ENCODE results near the gene ELOVL4. TPM values are rescaled to one million over a fixed set of nuclear protein-coding genes. Genes with fewer than 3 reads are reported as not detected.
A peak's percentile ranks its signal among the peaks of the same experiment; 100 is the strongest.

The ELOVL4 gene
- total RNA-seq, 1 donor from 2014 or later, result 0.35 TPM

DNA sequence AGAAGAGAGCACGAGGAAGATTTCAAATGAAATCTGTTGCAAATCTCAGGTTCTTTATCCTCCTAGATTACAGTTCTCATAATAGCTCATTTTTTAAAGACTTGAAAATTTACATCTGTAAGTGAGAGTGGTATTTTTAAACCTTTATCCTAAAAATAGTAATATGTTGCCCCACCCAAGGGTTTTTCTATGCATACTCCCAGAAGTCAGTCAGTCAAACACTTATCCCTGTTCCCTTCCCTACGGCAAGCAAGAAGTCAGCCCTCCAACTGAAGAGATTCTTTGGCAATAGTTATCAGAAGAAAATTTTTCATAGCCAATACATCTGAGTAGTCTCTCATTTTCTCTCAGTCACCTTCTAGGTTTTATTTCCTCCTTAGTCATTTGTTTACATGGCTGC, 24.1 kb downstream of the ELOVL4 start:
- DNase-seq (ENCODE audit: low spot score), result no peak
- intact Hi-C loops (cut with DNase I), result no loop called here

DNA sequence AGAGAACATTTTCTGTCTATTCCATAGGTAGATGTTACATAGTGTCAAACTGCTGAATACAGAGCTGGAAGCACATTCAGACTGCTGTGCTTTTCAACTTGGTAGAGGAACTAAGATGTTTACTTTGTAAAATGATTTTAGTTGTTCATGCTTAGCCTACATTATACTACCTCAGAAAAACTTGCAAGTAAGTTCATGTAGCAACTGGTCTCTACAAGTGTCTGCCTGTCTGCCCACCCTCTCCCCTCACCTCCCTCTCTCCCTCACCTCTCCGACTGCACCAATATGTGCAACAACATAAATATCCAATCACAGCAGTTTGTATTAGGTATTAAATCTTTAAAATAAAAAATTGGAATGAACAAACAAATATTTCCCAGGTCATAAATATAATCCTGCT, 25.3 kb downstream of the ELOVL4 start:
- intact Hi-C loops (cut with DNase I), result no loop called here
- DNase-seq (ENCODE audit: low spot score), result no peak

DNA sequence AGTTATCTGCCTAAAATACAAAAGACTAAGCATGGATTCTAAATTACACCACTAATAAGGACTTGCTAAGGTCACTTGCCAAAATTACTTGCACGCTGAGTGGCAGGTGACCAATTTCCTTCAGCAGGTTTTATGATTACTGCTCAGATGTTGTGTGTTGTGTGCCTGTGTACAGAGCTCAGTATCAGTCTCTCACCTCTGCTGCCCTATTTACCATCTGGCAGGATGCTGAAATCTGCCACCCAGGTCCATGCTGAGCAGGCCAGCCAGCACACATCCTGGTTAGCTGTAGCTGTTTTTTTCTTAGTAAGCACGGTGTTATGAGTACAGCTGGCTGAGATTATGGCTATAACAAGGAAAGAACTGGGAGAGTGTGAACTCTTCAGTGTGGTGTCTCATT, 34.0 kb downstream of the ELOVL4 start:
- intact Hi-C loops (cut with DNase I), result no loop called here
- no peak for DNase-seq (ENCODE audit: low spot score)

DNA sequence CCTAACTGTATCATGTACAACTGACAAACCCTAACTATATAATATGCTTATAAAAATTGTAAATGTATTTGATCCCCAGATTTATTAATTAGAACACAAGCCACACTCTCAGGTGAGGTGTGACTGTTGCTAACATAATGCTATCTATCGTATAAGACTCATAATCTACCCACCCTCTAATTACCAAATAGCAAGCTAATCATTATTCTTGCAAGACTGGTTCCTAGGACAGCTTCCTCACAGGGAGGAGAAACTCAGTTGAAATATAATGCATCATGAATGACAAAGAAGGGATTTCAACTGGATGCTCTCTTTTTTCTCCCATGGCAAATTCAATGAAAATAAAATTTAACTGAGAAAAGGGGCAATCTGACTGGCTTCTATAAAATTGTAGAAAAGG, 35.4 kb downstream of the ELOVL4 start:
- intact Hi-C loops (cut with DNase I), result no loop called here

DNA sequence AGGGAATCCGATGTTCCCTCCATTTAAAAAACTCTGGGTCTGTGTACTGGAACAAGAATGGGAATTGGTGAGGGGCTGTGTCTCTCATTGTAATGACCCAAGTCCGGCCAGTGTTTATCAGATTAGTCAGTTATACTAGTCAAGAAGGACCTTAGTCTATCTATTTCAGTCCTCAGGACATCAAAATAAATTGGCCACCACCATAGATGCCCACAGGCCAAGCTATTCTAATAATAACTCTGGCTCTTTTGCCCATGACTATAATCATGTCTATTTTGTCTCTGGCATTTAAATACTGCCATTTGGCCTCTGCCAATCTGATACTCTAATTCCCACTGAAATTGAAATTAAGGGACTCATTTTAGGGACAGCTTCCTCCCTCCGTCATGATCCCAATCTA, 37.8 kb downstream of the ELOVL4 start:
- intact Hi-C loops (cut with DNase I), result no loop called here
- no peak for DNase-seq (ENCODE audit: low spot score)

More for the DNA sequence above, 35.4 kb downstream of the ELOVL4 start:
- DNase-seq (ENCODE audit: low spot score), result no peak

DNA sequence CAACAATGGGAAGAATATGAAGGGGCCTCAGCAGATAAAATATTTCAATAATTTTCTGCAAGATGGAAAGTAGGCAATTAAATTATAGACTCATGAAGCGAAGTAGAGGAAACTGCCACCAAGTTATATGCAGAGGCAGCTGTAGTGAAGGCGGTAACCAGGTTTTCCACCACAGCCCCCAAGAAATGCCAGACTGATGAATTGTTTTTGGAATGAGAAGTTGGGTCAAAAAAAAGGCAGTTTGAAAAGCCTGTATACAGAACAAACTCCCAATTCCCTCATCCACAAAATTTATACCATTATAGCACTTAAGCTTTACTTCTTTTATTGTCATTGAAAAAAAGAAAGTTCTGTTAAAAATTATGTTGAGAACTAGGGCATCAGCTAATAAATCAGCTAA, 45.3 kb downstream of the ELOVL4 start:
- intact Hi-C loops (cut with DNase I), result no loop called here
- DNase-seq (ENCODE audit: low spot score), result no peak

DNA sequence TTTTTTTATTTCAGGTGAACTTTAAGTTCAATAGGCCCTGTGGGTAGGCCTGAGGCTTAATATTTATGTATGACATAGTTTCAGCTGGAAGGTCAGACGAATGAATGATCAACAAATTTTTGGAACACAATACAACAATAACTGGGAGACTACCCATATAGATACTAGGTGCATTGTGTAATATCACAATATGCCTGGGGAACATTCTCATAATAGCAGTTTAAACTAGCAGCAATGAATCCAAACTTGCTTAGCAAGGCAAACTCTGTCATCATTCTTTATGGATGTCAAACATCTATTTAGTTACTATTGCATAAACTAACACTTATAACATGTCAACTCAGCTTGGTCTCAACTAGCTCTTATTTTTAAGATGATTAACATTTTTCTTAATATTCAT, 49.3 kb downstream of the ELOVL4 start:
- intact Hi-C loops (cut with DNase I), result no loop called here
- no peak for DNase-seq (ENCODE audit: low spot score)

DNA sequence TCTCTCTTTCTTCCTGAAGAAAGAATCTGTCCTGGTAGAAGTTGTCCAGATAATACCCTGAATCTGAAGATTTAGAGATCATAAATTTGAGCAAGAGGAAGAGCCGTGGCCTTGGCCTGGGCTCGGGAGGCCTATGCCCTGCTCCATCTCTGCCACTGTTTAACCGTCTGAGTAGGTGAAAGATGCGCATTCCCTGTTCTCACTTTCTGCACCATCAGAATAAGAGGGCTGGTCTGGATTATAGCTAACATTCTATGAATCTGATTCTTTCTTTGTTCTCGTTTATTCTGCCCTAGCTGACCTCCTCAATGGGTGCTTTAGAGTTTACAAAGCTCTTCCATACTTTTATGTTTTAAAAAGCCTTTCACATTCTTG, 51.3 kb downstream of the ELOVL4 start:
- intact Hi-C loops (cut with DNase I), result no loop called here
- DNase-seq (ENCODE audit: low spot score), result no peak

DNA sequence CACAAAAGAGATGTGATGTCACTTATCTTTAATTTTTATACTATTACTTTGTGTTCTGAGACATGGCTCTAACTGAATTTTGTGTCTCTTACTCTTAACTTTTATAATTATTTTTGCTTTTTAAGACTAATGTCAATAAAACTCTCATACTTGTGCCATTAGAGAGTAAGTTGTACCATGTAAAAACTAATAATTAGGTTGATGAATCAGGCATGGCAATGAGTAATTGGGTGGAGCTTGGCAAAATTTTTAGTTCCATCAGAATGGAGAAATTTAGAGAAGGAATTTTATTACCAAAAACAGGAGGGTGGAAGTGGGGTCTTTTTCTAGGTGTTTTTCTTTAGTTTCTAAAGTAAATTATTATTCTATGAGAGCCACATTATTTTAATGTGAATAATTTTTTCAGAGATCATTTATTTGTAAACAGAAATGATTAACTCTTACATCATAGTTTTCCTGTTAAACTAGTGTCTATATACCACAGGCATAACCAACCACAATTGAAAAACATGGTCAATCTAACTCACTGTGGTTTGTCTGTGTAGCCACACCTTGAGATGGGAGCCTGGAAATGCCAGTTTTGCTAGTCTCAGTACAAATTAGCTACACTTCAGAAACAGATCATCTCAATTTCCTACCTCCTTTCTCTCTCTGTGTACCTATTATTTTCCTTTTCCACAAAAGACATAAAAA, 51.8 kb downstream of the ELOVL4 start:
- DNase-seq (ENCODE audit: low spot score), result no peak
- intact Hi-C loops (cut with DNase I), result no loop called here

DNA sequence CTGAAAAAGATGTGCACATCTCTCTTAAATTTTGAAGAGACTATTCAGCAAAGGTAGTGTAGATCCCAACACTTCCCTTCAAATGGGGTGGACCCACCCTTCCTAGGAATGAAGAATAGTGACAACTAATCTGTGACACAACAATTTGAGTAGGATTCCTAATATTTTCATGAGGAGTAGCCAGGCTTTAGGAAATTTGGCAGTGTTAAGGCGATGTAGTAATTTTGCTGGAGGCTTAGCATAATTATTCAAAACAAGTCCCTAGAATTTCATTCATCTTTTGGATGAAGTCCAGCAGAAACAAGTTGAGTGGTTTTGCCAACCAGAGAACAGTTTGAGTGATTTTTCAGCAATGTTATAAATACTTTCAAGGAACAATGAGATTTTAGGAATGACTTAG, 52.4 kb downstream of the ELOVL4 start:
- intact Hi-C loops (cut with DNase I), result no loop called here
- DNase-seq (ENCODE audit: low spot score), result no peak

DNA sequence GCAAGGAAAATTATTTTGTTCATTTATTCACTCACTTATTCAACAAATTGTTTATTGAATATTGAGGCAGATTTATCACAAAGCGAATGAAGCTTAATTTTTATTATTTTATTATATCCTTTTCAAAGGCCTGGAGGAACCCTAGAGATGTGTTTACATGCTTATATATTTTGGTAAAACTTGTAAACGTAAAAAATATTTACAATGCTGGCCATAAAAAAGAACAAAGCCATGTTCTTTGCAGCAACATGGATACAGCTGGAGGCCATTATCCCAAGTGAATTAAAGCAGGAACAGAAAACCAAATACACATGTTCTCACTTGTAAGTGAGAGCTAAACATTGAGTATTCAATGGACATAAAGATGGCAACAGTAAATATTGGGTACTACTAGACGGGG, 58.8 kb downstream of the ELOVL4 start:
- DNase-seq (ENCODE audit: low spot score), result no peak
- intact Hi-C loops (cut with DNase I), result no loop called here

DNA sequence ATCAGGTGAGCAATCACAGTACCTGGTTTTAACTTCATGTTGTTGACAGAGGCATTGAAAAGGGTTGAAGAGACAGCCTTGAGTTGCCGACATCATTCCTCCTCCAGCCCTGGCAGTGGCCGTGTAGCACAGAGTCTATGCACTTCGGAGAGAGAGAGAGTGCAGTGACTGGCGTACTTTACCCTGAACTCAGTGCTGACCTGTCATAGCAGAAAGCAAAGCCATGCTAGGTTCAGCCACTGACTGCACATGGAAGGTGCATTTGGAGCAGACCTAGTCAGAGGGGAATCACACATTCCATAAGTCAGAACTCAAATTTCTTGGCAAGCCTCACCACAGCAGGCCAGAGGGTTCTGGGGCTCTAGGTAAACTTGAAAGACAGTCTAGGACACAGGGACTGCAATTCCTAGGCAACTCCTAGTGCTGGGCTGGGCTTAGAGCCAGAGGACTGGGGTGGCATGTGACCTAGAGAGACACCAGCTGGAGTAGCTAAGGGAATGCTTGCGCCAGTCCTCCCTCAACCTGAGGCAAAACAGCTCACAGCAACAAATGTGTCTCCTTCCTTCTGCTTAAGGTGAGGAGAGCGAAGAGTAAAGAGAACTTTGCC, 69.1 kb downstream of the ELOVL4 start:
- peak; percentile 77 for DNase-seq (ENCODE audit: low spot score)
- intact Hi-C loops (cut with DNase I), result no loop called here

DNA sequence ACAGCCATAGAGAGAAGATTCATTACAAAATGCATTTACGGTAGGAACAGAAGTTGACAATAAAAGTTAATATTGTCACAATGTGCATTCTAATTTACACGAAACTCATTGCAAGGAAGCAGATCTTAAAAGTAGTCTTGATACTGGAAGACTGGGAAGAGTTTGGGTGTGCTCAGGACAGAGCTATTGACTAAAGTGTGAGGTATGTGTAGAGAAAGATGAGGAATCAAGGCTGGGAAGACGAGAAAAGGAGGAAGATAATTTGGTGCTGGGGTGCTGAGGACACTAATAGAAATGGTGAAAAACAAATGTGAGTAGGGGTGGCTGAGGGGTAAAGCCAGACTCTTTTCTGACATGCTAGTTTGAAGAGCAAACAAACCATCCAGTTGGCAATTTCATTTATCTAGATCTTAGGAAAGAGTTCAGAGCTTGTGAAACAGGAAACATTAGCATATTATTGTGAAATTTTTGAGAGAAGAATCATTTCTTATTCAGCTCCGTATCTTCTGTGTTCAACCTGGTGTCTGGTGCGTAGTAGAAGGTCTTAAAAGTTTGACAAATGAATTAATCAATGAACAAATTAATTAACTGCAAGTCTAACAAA, 72.7 kb downstream of the ELOVL4 start:
- DNase-seq (ENCODE audit: low spot score), result no peak
- intact Hi-C loops (cut with DNase I), result no loop called here

DNA sequence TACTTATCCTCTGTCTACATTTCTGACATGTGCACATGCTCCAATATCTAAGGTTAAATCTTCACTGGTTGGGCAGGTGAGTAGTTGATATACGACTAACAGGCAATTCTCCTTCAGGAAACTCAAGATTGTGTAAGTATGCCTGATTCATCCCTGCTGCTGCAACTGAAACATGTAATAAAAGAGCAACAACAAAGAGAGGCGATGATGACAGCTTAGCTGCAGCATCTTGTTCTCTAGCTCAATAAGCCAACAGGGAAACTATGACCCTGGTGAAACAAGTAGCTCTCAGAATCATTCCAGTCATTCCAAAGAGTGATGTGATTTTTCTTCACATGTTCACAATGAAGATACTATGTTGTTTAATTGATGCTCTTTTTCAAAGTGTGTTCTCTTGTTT, 74.4 kb downstream of the ELOVL4 start:
- intact Hi-C loops (cut with DNase I), result no loop called here
- DNase-seq (ENCODE audit: low spot score), result no peak

DNA sequence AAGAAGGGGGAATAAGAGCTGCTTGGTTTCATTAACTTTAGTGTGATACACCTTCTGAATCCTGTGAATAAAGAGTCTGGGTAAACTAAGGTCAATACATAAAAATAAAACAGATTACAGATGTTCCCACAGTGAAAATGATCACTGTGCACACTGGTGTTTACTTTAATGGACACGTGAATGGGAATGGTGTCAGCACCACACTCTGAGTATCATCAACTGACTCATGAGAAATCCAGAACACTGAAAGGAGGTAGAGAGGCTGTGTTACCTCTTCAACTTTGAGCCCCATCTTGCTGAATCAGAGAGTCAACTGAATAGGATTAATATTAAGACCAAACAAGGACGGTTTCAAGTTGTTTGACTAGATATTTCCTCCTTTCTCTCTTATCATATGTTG, 75.0 kb downstream of the ELOVL4 start:
- intact Hi-C loops (cut with DNase I), result no loop called here

DNA sequence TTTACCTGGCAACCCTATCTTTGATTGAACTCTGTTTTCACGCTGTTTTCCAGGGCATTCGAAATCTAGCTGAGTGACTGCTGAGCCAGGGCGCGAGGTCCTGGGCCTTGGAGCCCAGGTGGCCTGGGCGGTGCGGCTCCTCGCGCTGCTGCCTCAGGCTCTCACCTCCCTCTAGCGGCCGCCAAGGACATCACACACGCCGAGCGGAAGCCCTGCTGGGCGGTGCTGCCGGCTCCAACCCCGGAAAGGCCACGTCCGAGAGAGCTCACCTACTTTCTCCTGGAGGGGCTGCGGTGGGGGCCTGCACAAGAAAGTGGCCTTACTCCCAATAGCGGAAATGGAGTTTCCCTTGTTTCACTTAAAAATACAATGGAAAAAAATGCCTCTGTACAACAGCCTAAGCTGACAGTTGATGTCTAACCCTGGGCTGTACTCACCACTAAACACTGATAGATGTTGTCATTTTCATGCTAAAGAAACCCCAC, 77.7 kb downstream of the ELOVL4 start:
- intact Hi-C loops (cut with DNase I), result loop anchor here (5.0 kb wide), 1 partner anchor 92 kb away; no protein-coding TSS in a partner anchor
- peak; percentile 91 for DNase-seq (ENCODE audit: low spot score)

More for the DNA sequence above, 75.0 kb downstream of the ELOVL4 start:
- no peak for DNase-seq (ENCODE audit: low spot score)

DNA sequence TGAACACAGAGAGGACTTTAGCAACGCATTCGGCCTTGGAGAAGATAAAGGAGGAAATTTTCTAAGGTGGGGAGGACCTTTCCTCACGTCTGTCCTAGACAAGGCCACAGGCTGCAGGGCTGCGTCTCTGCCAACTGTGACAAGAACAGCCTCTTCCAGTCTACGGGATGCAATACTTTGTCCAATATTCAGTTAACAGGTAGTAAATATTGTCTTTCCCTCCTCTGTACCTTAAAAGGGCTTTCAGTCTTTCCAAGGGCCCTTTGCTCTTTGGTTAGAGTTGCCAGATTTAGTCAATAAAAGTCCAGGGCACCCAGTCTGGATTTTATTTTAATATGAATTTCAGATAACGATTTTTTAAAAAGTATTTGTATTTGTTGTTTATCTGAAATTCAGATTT, 78.2 kb downstream of the ELOVL4 start:
- DNase-seq (ENCODE audit: low spot score), result no peak
- intact Hi-C loops (cut with DNase I), result loop anchor here (5.0 kb wide), 1 partner anchor 92 kb away; no protein-coding TSS in a partner anchor

DNA sequence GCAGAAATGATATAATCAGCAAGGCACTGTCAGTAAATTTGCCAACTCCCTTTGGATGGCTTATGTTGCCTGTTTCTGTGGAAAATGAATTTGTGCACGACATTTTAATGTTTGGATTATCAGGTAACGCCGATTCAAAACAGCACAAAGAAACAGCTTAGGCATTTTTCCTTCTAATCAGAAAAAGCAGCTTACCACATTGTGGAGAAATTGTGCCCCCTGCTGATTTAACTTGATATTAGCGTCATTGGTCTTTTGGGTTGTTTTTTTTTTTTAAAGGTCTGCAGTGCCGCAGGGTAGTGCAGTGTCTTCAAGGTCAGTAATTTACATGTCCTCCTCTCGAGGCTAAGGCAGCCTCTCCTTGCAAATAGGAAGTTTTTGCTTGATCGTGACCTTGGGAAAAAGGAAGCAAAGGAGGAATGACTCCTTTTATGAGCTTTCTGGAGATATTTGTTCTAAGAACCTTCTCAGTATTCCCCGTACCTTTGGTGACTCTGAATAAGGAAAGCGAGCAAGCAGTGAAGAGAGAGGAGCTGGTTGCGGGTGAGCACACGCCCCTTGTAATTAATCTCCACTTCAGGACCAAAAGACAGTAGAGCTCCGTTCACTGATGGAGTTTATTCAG, 79.1 kb downstream of the ELOVL4 start:
- intact Hi-C loops (cut with DNase I), result loop anchor here (5.0 kb wide), 1 partner anchor 91 kb away; no protein-coding TSS in a partner anchor
- DNase-seq (ENCODE audit: low spot score), result no peak

Data from cardiac septum (tissue), 1 donor.